SK-N-SH treated with all-trans-retinoic acid at 6 μM for 48 hours (cell line): ENCODE results near the gene CMTR2.

ENCODE experiments used
- ATAC-seq: fragments of 200-7000 bp; cut with Tn5 transposase; 3 replicates; pipeline ENCODE4 v1.9.1; 2020; ENCODE audit warnings: mild to moderate bottlenecking, moderate library complexity
- BACH2 ChIP-seq: fragments of 250-450 bp; sonication (Bioruptor Pico); IDR thresholded peaks from 2 replicates; pipeline ENCODE4 v1.9.0; 2021; ENCODE audit warnings: mild to moderate bottlenecking, borderline replicate concordance
- CSDC2 ChIP-seq: fragments of 250-450 bp; sonication (Bioruptor Pico); IDR thresholded peaks from 2 replicates; pipeline ENCODE4 v1.5.0; 2020; ENCODE audit warnings: mild to moderate bottlenecking, moderate library complexity
- ESRRG ChIP-seq: fragments of 250-450 bp; sonication (Bioruptor Pico); IDR thresholded peaks from 2 replicates; pipeline ENCODE4 v1.6.1; 2021; ENCODE audit warnings: mild to moderate bottlenecking
- GLIS3 ChIP-seq: fragments of 250-450 bp; sonication (Bioruptor Pico); IDR thresholded peaks from 2 replicates; pipeline ENCODE4 v1.5.0; 2020; ENCODE audit warnings: mild to moderate bottlenecking, moderate library complexity
- ISL1 ChIP-seq: fragments of 250-450 bp; sonication (Bioruptor Pico); IDR thresholded peaks from 2 replicates; pipeline ENCODE4 v2.1.2; 2022; ENCODE audit warnings: mild to moderate bottlenecking, moderate library complexity
- OSR1 ChIP-seq: fragments of 250-450 bp; sonication (Bioruptor Pico); IDR thresholded peaks from 2 replicates; pipeline ENCODE4 v1.8.0; 2022; ENCODE audit warnings: moderate library complexity, mild to moderate bottlenecking, inconsistent platforms
- RARB ChIP-seq: fragments of 250-450 bp; sonication (Bioruptor Pico); IDR thresholded peaks from 2 replicates; pipeline ENCODE4 v1.8.0; 2021; ENCODE audit warnings: mild to moderate bottlenecking, moderate library complexity
- TCF4 ChIP-seq: fragments of 250-450 bp; sonication (Bioruptor Pico); IDR thresholded peaks from 2 replicates; pipeline ENCODE4 v1.8.0; 2021; ENCODE audit warnings: mild to moderate bottlenecking, moderate library complexity, borderline replicate concordance
- ZC3H10 ChIP-seq: fragments of 250-450 bp; sonication (Bioruptor Pico); IDR thresholded peaks from 2 replicates; pipeline ENCODE4 v1.5.1; 2021; ENCODE audit warnings: mild to moderate bottlenecking, moderate library complexity
- ZFP3 ChIP-seq: fragments of 250-450 bp; sonication (Bioruptor Pico); IDR thresholded peaks from 2 replicates; pipeline ENCODE4 v1.5.0; 2020; ENCODE audit warnings: mild to moderate bottlenecking, moderate library complexity
- ZFP30 ChIP-seq: fragments of 450-650 bp; formaldehyde crosslinking; IDR thresholded peaks from 2 replicates; pipeline ENCODE4 v1.5.0; 2022; ENCODE audit warnings: mild to moderate bottlenecking, moderate library complexity
- ZNF565 ChIP-seq: fragments of 450-650 bp; formaldehyde crosslinking; conservative IDR thresholded peaks from 2 replicates; pipeline ENCODE4 v1.5.0; 2020; ENCODE audit warnings: low read depth, mild to moderate bottlenecking, moderate library complexity
- ZNF70 ChIP-seq: fragments of 450-650 bp; formaldehyde crosslinking; IDR thresholded peaks from 2 replicates; pipeline ENCODE4 v1.5.0; 2020; ENCODE audit warnings: mild to moderate bottlenecking, moderate library complexity
- ZNF8 ChIP-seq: fragments of 450-650 bp; formaldehyde crosslinking; IDR thresholded peaks from 2 replicates; pipeline ENCODE4 v1.5.0; 2020; ENCODE audit warnings: mild to moderate bottlenecking, moderate library complexity
- TF ChIP-seq, protein P1 (sequence below): fragments of 250-450 bp; sonication (Bioruptor Pico); IDR thresholded peaks from 2 replicates; pipeline ENCODE4 v1.8.0; 2020; ENCODE audit warnings: mild to moderate bottlenecking, moderate library complexity, borderline replicate concordance
- TF ChIP-seq, protein P2 (sequence below): fragments of 250-450 bp; sonication (Bioruptor Pico); IDR thresholded peaks from 2 replicates; pipeline ENCODE4 v1.8.0; 2021; ENCODE audit warnings: low read depth, mild to moderate bottlenecking, moderate library complexity, borderline replicate concordance
- TF ChIP-seq, protein P3 (sequence below): fragments of 250-450 bp; sonication (Bioruptor Pico); IDR thresholded peaks from 2 replicates; pipeline ENCODE4 v1.5.1; 2020; ENCODE audit warnings: low read depth, mild to moderate bottlenecking, moderate library complexity
- TF ChIP-seq, protein P4 (sequence below): fragments of 250-450 bp; sonication (Bioruptor Pico); IDR thresholded peaks from 2 replicates; pipeline ENCODE4 v1.5.0; 2020; ENCODE audit warnings: mild to moderate bottlenecking, moderate library complexity

CMTR2 gene

DNA sequence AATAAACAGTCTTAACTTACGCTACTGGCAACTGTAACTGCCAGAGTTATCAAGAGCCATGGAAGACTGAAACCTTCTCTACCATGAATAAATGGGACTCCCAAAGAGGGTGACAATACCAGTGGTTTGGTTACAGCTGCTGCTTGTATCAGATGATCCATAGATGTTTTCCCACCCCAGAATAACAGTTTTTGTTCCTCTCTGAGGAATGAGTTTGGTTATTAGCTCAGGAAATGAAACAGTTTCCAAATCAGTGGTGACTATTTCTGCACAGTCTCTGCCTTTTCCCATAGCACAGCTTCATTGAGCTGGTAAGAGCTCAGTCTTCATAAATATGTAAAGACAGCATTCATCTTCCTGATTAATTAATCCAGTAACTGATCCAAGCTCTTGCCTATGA is 44.7 kb downstream of the CMTR2 start:
- no peak for ATAC-seq

DNA sequence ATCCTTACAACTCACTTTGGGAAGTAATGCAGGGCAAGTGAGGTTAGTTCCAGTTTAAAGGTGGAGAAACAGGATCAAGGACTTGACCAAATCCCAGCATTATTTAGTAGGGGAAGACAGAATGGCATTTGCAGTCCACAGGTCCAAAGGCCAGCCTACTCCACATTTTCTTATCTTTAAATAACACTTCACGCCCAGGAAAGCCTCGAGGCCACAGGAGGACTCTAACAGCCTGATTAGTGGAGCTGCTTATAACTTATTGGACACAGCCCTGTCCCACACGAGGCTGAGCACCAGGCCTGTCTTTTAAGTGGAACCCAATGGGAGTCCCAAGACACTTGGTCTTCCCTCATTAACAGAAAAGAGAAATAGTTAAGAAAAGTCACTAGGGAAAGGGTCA is 46.6 kb downstream of the CMTR2 start:
- TF ChIP-seq, protein P1, sequence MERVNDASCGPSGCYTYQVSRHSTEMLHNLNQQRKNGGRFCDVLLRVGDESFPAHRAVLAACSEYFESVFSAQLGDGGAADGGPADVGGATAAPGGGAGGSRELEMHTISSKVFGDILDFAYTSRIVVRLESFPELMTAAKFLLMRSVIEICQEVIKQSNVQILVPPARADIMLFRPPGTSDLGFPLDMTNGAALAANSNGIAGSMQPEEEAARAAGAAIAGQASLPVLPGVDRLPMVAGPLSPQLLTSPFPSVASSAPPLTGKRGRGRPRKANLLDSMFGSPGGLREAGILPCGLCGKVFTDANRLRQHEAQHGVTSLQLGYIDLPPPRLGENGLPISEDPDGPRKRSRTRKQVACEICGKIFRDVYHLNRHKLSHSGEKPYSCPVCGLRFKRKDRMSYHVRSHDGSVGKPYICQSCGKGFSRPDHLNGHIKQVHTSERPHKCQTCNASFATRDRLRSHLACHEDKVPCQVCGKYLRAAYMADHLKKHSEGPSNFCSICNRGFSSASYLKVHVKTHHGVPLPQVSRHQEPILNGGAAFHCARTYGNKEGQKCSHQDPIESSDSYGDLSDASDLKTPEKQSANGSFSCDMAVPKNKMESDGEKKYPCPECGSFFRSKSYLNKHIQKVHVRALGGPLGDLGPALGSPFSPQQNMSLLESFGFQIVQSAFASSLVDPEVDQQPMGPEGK (CRISPR knock-in tag) = no peak
- TF ChIP-seq, protein P2, sequence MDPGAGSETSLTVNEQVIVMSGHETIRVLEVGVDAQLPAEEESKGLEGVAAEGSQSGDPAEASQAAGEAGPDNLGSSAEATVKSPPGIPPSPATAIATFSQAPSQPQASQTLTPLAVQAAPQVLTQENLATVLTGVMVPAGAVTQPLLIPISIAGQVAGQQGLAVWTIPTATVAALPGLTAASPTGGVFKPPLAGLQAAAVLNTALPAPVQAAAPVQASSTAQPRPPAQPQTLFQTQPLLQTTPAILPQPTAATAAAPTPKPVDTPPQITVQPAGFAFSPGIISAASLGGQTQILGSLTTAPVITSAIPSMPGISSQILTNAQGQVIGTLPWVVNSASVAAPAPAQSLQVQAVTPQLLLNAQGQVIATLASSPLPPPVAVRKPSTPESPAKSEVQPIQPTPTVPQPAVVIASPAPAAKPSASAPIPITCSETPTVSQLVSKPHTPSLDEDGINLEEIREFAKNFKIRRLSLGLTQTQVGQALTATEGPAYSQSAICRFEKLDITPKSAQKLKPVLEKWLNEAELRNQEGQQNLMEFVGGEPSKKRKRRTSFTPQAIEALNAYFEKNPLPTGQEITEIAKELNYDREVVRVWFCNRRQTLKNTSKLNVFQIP (CRISPR knock-in tag) = no peak
- TF ChIP-seq, protein P3, sequence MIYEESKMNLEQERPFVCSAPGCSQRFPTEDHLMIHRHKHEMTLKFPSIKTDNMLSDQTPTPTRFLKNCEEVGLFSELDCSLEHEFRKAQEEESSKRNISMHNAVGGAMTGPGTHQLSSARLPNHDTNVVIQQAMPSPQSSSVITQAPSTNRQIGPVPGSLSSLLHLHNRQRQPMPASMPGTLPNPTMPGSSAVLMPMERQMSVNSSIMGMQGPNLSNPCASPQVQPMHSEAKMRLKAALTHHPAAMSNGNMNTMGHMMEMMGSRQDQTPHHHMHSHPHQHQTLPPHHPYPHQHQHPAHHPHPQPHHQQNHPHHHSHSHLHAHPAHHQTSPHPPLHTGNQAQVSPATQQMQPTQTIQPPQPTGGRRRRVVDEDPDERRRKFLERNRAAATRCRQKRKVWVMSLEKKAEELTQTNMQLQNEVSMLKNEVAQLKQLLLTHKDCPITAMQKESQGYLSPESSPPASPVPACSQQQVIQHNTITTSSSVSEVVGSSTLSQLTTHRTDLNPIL (CRISPR knock-in tag) = no peak
- TF ChIP-seq ZNF70 (no peak), ZNF8 (CRISPR knock-in tag) (no peak), GLIS3 (CRISPR knock-in tag) (no peak), RARB (CRISPR knock-in tag) (no peak), BACH2 (CRISPR knock-in tag) (no peak), ZFP30 (CRISPR knock-in tag) (no peak), TCF4 (CRISPR knock-in tag) (no peak), ESRRG (CRISPR knock-in tag) (no peak)
- ATAC-seq = no peak

More for the DNA sequence above, 44.7 kb downstream of the CMTR2 start:
- TF ChIP-seq, protein P2 (CRISPR knock-in tag) = no peak
- TF ChIP-seq RARB (CRISPR knock-in tag) (no peak), ZNF70 (no peak), ZC3H10 (no peak), ZFP30 (CRISPR knock-in tag) (no peak), ISL1 (CRISPR knock-in tag) (no peak), CSDC2 (CRISPR knock-in tag) (no peak), GLIS3 (CRISPR knock-in tag) (no peak)
- TF ChIP-seq, protein P4, sequence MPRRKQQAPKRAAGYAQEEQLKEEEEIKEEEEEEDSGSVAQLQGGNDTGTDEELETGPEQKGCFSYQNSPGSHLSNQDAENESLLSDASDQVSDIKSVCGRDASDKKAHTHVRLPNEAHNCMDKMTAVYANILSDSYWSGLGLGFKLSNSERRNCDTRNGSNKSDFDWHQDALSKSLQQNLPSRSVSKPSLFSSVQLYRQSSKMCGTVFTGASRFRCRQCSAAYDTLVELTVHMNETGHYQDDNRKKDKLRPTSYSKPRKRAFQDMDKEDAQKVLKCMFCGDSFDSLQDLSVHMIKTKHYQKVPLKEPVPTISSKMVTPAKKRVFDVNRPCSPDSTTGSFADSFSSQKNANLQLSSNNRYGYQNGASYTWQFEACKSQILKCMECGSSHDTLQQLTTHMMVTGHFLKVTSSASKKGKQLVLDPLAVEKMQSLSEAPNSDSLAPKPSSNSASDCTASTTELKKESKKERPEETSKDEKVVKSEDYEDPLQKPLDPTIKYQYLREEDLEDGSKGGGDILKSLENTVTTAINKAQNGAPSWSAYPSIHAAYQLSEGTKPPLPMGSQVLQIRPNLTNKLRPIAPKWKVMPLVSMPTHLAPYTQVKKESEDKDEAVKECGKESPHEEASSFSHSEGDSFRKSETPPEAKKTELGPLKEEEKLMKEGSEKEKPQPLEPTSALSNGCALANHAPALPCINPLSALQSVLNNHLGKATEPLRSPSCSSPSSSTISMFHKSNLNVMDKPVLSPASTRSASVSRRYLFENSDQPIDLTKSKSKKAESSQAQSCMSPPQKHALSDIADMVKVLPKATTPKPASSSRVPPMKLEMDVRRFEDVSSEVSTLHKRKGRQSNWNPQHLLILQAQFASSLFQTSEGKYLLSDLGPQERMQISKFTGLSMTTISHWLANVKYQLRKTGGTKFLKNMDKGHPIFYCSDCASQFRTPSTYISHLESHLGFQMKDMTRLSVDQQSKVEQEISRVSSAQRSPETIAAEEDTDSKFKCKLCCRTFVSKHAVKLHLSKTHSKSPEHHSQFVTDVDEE (CRISPR knock-in tag) = no peak
- TF ChIP-seq, all 23 proteins: peak for 0

DNA sequence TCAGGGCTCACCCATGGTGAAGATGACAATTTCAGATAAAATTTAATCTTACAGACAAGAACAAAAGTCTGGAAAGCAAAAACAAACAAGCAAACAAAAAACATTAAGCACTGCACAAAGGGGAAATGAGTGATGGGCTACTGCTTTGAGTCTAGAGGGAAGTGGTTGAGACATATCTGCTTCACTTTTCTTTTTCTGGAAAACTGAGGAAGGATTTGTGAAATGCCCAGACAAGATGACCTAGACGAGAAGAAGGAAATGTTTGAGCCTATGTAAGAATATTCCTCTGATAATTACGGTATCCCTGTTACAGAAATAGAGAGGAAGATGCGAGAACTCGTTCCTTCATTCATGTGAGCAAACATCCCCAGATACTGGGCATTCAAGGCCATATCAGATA is 47.2 kb downstream of the CMTR2 start:
- ATAC-seq = no peak
- TF ChIP-seq, protein P3 (CRISPR knock-in tag) = no peak
- no peak for TF ChIP-seq RARB (CRISPR knock-in tag)
- TF ChIP-seq ZNF8 (CRISPR knock-in tag) = no peak
- TF ChIP-seq, protein P1 (CRISPR knock-in tag) = no peak
- TF ChIP-seq ZFP30 (CRISPR knock-in tag) = no peak
- no peak for TF ChIP-seq ZNF70
- TF ChIP-seq ESRRG (CRISPR knock-in tag) = no peak
- TF ChIP-seq ZC3H10 = no peak
- TF ChIP-seq, protein P2 (CRISPR knock-in tag) = no peak
- no peak for TF ChIP-seq OSR1
- TF ChIP-seq GLIS3 (CRISPR knock-in tag) = no peak
- no peak for TF ChIP-seq ZFP3 (CRISPR knock-in tag)
- TF ChIP-seq ZNF565 = no peak
